Measurements from ENCODE around the gene ADAMTS15. TPM values are rescaled to one million over a fixed set of nuclear protein-coding genes. Genes with fewer than 3 reads are reported as not detected.

Gene ADAMTS15
- total and polyA plus RNA-seq, 10 of the 15 experiments (the other 5 are each of a cell fraction or from before 2014, with no cell fraction given) = not detected

GRCh38 chr11:130489716-130490115, 41.3 kb downstream of the ADAMTS15 start:
- in situ Hi-C loops (cut with MboI) (no loop called here), intact Hi-C loops (cut with micrococcal nuclease; ENCODE audit: unreplicated experiment) (no loop called here)
- ChIA-PET POLR2A (no interaction called here), CTCF (interaction anchor here (1.3 kb wide), 1 partner anchor 27 kb away, joined by 4 read pairs; no protein-coding TSS in a partner anchor), RAD21 (ENCODE audit: unreplicated experiment) (no interaction called here), SMC1A (ENCODE audit: uncharacterized antibody, unreplicated experiment) (no interaction called here)
- H3K27me3 ChIP-seq (replicated peaks in 1 of 2; ENCODE audit: control insufficient read depth in 2 of 2, insufficient read depth in 2 of 2, low read length in 1 of 2) = no peaks in the 10 kb centered on the region; a peak in 2 of 4 replicates
- H2AFZ ChIP-seq (ENCODE audit: control insufficient read depth, low read depth, low read length) = no peak overlapping the region
- H3K4me1 ChIP-seq (ENCODE audit: control insufficient read depth, insufficient read depth, low read length) = no peaks in the 10 kb centered on the region
- no peak overlapping the region for H3K4me2 ChIP-seq (ENCODE audit: control insufficient read depth, insufficient read depth)
- no peak for ATAC-seq
- no peak overlapping the region for H3K4me3 ChIP-seq
- no peaks in the 10 kb centered on the region for H3K36me3 ChIP-seq (ENCODE audit: control insufficient read depth in 2 of 2, insufficient read depth in 2 of 2, low read length in 1 of 2)
- BruUV-seq (replicated peaks) = no TSS peak
- no peak for FAIRE-seq
- H3K9ac ChIP-seq (ENCODE audit: control insufficient read depth, insufficient read depth, low read length) = no peak overlapping the region
- no peaks in the 10 kb centered on the region for H3K9me3 ChIP-seq (replicated peaks; ENCODE audit: control insufficient read depth, insufficient read depth, low read length)
- no peak overlapping the region for H3K27ac ChIP-seq (ENCODE audit: control insufficient read depth, insufficient read depth)
- no peaks in the 10 kb centered on the region for H3K79me2 ChIP-seq (ENCODE audit: control insufficient read depth, insufficient read depth, low read length)
- TF ChIP-seq POLR2AphosphoS2 (IDR thresholded peaks at IDR 0.05; ENCODE audit: low read depth, low read length) (no peak), RAD21 (IDR thresholded peaks at IDR 0.05; ENCODE audit: insufficient read depth, low read depth, low read length) (no peak), SUZ12 (IDR thresholded peaks at IDR 0.05; ENCODE audit: unreplicated experiment) (no peak), SMAD5 (IDR thresholded peaks at IDR 0.05; ENCODE audit: low read depth) (no peak), CBX5 (IDR thresholded peaks at IDR 0.05; ENCODE audit: low read depth) (no peak), KAT2A (conservative IDR thresholded peaks at IDR 0.05; ENCODE audit: control insufficient read depth, low read depth, low read length) (no peak), ELK1 (IDR thresholded peaks at IDR 0.05; ENCODE audit: low read depth, low read length) (no peak), SMAD1 (IDR thresholded peaks at IDR 0.05; ENCODE audit: low read depth, partially characterized antibody) (no peak), MTA2 (IDR thresholded peaks at IDR 0.05; ENCODE audit: low read depth) (no peak), BCL11A (IDR thresholded peaks at IDR 0.05; ENCODE audit: low read depth, low read length) (no peak), MXI1 (IDR thresholded peaks at IDR 0.05; ENCODE audit: low read depth, low read length) (no peak)
- TF ChIP-seq, protein P1, sequence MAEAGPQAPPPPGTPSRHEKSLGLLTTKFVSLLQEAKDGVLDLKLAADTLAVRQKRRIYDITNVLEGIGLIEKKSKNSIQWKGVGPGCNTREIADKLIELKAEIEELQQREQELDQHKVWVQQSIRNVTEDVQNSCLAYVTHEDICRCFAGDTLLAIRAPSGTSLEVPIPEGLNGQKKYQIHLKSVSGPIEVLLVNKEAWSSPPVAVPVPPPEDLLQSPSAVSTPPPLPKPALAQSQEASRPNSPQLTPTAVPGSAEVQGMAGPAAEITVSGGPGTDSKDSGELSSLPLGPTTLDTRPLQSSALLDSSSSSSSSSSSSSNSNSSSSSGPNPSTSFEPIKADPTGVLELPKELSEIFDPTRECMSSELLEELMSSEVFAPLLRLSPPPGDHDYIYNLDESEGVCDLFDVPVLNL (IDR thresholded peaks at IDR 0.05; ENCODE audit: low read depth, low read length) = no peak
- DNase-seq (ENCODE audit: low read depth, low spot score) = no peak
- H4K20me1 ChIP-seq (ENCODE audit: control insufficient read depth, insufficient read depth) = no peaks in the 10 kb centered on the region
- WGBS (ENCODE audit: insufficient coverage, insufficient replicate concordance, low lambda C conversion rate, missing lambda C conversion rate) = 67% methylated on average over 12 of the region's 12 CpGs
